Measurements from ENCODE around the gene THOC7.
A peak's percentile ranks its signal among the peaks of the same experiment; 100 is the strongest.

THOC7 gene

GRCh38 chr3:63863150-63864007, at the start of gene THOC7, which contains the start of gene ATXN7:
Gene THOC7, minus strand, starts transcription at chr3:63863805. Its CDS starts 15 bp downstream, at chr3:63863790.
Gene ATXN7, plus strand, starts transcription at chr3:63863867. Its CDS starts 48,732 bp downstream, at chr3:63912599.
- DNase-seq (ENCODE audit: low read depth): peak; percentile 61

- DNase-seq (ENCODE audit: low read depth): peak; percentile 37
Measured at GRCh38 chr3:63912768-63913588, 49.4 kb upstream of the THOC7 start.

- DNase-seq (ENCODE audit: low read depth): peak; percentile 74
Measured at GRCh38 chr3:63911873-63912767, 48.5 kb upstream of the THOC7 start, which contains the start of gene SCAANT1. Gene SCAANT1, minus strand, starts transcription at chr3:63912383.

GRCh38 chr3:63911509-63911872, 47.9 kb upstream of the THOC7 start:
- DNase-seq (ENCODE audit: low read depth): no peak

GRCh38 chr3:63910891-63911290, 47.3 kb upstream of the THOC7 start:
- DNase-seq (ENCODE audit: low read depth): no peak

- DNase-seq (ENCODE audit: low read depth): no peak
Measured at GRCh38 chr3:63910001-63910400, 46.4 kb upstream of the THOC7 start.

- DNase-seq (ENCODE audit: low read depth): no peak
Measured at GRCh38 chr3:63909431-63909830, 45.8 kb upstream of the THOC7 start.

GRCh38 chr3:63908776-63909175, 45.2 kb upstream of the THOC7 start:
- DNase-seq (ENCODE audit: low read depth): no peak

- no peak for DNase-seq (ENCODE audit: low read depth)
Measured at GRCh38 chr3:63908081-63908736, 44.6 kb upstream of the THOC7 start.

GRCh38 chr3:63905731-63906620, 42.4 kb upstream of the THOC7 start:
- DNase-seq (ENCODE audit: low read depth): no peak

- DNase-seq (ENCODE audit: low read depth): no peak
Measured at GRCh38 chr3:63900459-63900858, 36.9 kb upstream of the THOC7 start.

GRCh38 chr3:63900010-63900409, 36.4 kb upstream of the THOC7 start:
- no peak for DNase-seq (ENCODE audit: low read depth)

GRCh38 chr3:63896332-63897030, 32.9 kb upstream of the THOC7 start:
- DNase-seq (ENCODE audit: low read depth): no peak

- no peak for DNase-seq (ENCODE audit: low read depth)
Measured at GRCh38 chr3:63895422-63896189, 32.0 kb upstream of the THOC7 start.

- no peak for DNase-seq (ENCODE audit: low read depth)
Measured at GRCh38 chr3:63892773-63893352, 29.3 kb upstream of the THOC7 start.

GRCh38 chr3:63891518-63891917, 27.9 kb upstream of the THOC7 start:
- DNase-seq (ENCODE audit: low read depth): no peak

GRCh38 chr3:63886858-63887257, 23.3 kb upstream of the THOC7 start:
- DNase-seq (ENCODE audit: low read depth): no peak

GRCh38 chr3:63880653-63881052, 17.0 kb upstream of the THOC7 start:
- DNase-seq (ENCODE audit: low read depth): no peak

All from activated T-cell treated with anti-CD3 and anti-CD28 coated beads for 48 hours (primary cell).